Natural killer cell treated with Interleukin-12 subunit alpha and Interleukin-12 subunit beta and Interleukin-15 and Interleukin-18, amount 100 ng/mL, for 72 hours (primary cell): Measurements from ENCODE around the gene NUP42. TPM values are rescaled to one million over a fixed set of nuclear protein-coding genes. Genes with fewer than 3 reads are reported as not detected.
"Not testable (repeated sequence)": the region's sequence is repeated elsewhere in the genome, so short reads cannot be mapped to it uniquely, and the experiment has no call there.

Source experiments
- ATAC-seq, 2 donors: fragments of 150-1000 bp; cut with Tn5 transposase in 1 of 2; sonication (Bioruptor Pico), chemical (Tn5 transposase) in 1 of 2; 2 replicates each; pipeline ENCODE4 v1.10.0; 2021
- DNase-seq: peaks from one replicate; pipeline ENCODE4 v3.0.0; 2022; ENCODE audit warnings: low spot score
- H3K27ac Mint-ChIP-seq, 2 donors: 1 replicate in 1 of 2; 2 replicates in 1 of 2; pipeline ENCODE4 v1.8.0; 2022; ENCODE audit warnings: mixed read lengths in 2 of 2, mild to moderate bottlenecking in 1 of 2, moderate library complexity in 1 of 2
- H3K27me3 Mint-ChIP-seq, 2 donors: 1 replicate in 1 of 2; 2 replicates in 1 of 2; pipeline ENCODE4 v1.8.0; 2022; ENCODE audit warnings: mixed read lengths in 2 of 2
- H3K36me3 Mint-ChIP-seq: one replicate; pipeline ENCODE4 v1.8.0; 2022; ENCODE audit warnings: mixed read lengths
- H3K4me1 Mint-ChIP-seq, 2 donors: 1 replicate in 1 of 2; 2 replicates in 1 of 2; pipeline ENCODE4 v1.8.0; 2022; ENCODE audit warnings: low read depth in 2 of 2, mixed read lengths in 2 of 2, mild to moderate bottlenecking in 1 of 2
- H3K4me3 Mint-ChIP-seq: one replicate; pipeline ENCODE4 v1.8.0; 2022; ENCODE audit warnings: mixed read lengths
- H3K9me3 Mint-ChIP-seq: 2 replicates; pipeline ENCODE4 v1.8.0; 2022; ENCODE audit warnings: mixed read lengths
- total RNA-seq, 2 donors: library from RNA; stranded (reverse); gene quantifications; one replicate each; pipeline ENCODE4 v1.2.3, GENCODE V29; 2022

The NUP42 gene
- total RNA-seq, 2 donors from 2014 or later: 41.2 to 86.2 TPM

DNA sequence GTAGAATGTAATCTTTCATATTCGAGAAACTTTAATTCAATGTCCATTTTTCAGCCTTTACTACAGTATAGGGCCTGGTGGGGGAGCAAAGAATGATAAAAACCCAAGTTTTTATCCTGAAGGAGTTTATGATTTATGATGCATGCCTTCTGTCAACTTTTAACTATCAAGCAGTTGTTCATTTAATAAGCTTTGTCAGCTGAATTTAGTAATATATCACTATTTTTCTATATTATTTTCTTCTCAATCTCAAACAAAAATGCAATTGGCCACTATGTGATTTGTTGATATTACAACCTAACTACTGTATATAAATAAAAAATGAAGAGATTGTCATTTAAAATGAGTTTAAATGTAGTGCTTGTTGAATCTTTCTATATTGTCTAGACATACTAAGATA lies 2.4 kb downstream of the NUP42 start:
- DNase-seq (no peak), ATAC-seq (no peak)
- H3K4me1 Mint-ChIP-seq: peaks cover 16 to 27% of the 10 kb centered on the region in 2 donors
- peak overlapping the region; percentile 96 to 97 for H3K27ac Mint-ChIP-seq
- H3K27me3 Mint-ChIP-seq: no peaks in the 10 kb centered on the region
- no peaks in the 10 kb centered on the region for H3K36me3 Mint-ChIP-seq
- H3K9me3 Mint-ChIP-seq: no peaks in the 10 kb centered on the region
- peak overlapping the region; percentile 97 for H3K4me3 Mint-ChIP-seq

GRCh38 chr7:23184709-23185359 lies 3.0 kb downstream of the NUP42 start:
- H3K9me3 Mint-ChIP-seq: no peaks in the 10 kb centered on the region
- H3K4me1 Mint-ChIP-seq: peaks cover 16 to 27% of the 10 kb centered on the region in 2 donors
- H3K27ac Mint-ChIP-seq: peak overlapping the region in 1 of 2 donors; percentile 97
- no peak overlapping the region for H3K4me3 Mint-ChIP-seq
- H3K27me3 Mint-ChIP-seq: no peaks in the 10 kb centered on the region
- ATAC-seq (no peak), DNase-seq (no peak)
- no peaks in the 10 kb centered on the region for H3K36me3 Mint-ChIP-seq

DNA sequence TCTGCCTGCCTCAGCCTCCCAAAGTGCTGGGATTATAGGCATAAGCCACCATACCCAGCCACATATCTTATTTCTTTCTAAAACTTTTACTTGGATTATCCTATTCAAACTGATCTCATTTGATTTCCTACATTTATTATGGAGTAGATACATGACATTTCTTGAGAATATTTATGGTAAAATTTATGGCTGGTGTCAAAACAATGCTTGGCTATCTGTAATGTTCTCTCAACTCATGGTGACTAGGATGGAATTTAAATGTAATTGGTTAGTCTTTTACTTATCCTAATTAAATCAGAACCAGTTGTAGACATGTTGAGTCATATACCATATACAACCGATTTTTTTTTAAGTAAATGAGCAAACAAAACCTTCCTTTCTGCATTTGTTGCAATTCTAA lies 4.1 kb downstream of the NUP42 start:
- Mint-ChIP-seq H3K4me3 (no peak overlapping the region), H3K27me3 (no peaks in the 10 kb centered on the region), H3K9me3 (no peaks in the 10 kb centered on the region), H3K27ac (no peak overlapping the region), H3K36me3 (peaks cover 3% of the 10 kb centered on the region), H3K4me1 (peaks cover 14 to 26% of the 10 kb centered on the region in 2 donors)
- ATAC-seq (no peak), DNase-seq (no peak)

DNA sequence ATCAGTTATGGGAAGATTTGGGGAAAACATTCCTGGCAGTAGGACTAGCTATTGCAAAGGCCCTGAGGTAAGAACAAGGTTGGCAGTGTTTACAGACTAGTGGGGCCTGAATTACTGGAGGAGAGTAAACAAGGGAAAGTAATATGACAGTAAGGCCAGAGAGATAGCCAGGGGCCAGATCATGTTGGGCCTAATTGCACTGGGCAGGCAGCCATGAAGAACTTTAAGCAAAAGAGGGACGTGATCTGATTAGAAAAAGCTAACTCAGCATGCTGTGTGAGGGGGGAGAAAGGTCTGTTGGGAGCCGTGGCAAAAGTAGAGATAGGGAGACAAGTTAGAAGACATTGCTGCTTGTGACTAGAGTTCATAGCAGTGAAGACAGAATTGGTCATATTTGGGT lies 9.2 kb downstream of the NUP42 start:
- ATAC-seq (no peak), DNase-seq (no peak)
- Mint-ChIP-seq H3K36me3 (peaks cover 12% of the 10 kb centered on the region), H3K4me3 (no peak overlapping the region), H3K27ac (no peak overlapping the region), H3K27me3 (no peaks in the 10 kb centered on the region), H3K9me3 (no peaks in the 10 kb centered on the region), H3K4me1 (peaks cover 6 to 7% of the 10 kb centered on the region in 2 donors)

- H3K36me3 Mint-ChIP-seq: peaks cover 18% of the 10 kb centered on the region
- H3K4me3 Mint-ChIP-seq, H3K27me3 Mint-ChIP-seq, ATAC-seq, H3K9me3 Mint-ChIP-seq, H3K4me1 Mint-ChIP-seq, DNase-seq, H3K27ac Mint-ChIP-seq: not testable (repeated sequence)
Observed at GRCh38 chr7:23193650-23194227, 11.9 kb downstream of the NUP42 start.

DNA sequence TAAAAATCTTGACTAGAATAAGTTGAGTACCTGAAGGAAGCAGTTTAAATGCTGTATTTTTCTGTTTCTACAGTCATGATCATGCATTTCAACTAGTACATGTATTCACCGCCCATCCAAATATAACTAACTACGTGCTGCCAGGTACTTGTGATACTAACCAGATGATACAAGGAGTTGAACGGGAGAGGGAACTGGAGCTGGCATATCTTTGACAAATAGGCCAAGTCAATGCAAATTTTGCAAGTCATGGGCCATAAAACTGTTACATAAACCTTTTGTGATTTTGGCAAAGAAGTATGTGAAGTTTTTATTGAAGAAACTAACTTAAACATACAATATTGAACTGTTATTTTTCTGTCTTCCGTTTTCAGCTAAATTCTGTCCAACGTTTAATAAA lies 14.5 kb downstream of the NUP42 start:
- Mint-ChIP-seq H3K4me1 (peaks cover under 1% of the 10 kb centered on the region in 2 donors), H3K36me3 (peaks cover 27% of the 10 kb centered on the region), H3K9me3 (no peaks in the 10 kb centered on the region), H3K27me3 (no peaks in the 10 kb centered on the region), H3K4me3 (no peak overlapping the region), H3K27ac (peak overlapping the region in 1 of 2 donors; percentile 36)
- no peak for DNase-seq
- no peak for ATAC-seq

- peaks cover 25% of the 10 kb centered on the region for H3K36me3 Mint-ChIP-seq
- not testable (repeated sequence) for ATAC-seq, H3K27me3 Mint-ChIP-seq, H3K9me3 Mint-ChIP-seq, H3K4me3 Mint-ChIP-seq, H3K4me1 Mint-ChIP-seq, DNase-seq
- peak overlapping the region in 1 of 2 donors; percentile 29 for H3K27ac Mint-ChIP-seq
Observed at GRCh38 chr7:23197745-23198144, 15.9 kb downstream of the NUP42 start.

DNA sequence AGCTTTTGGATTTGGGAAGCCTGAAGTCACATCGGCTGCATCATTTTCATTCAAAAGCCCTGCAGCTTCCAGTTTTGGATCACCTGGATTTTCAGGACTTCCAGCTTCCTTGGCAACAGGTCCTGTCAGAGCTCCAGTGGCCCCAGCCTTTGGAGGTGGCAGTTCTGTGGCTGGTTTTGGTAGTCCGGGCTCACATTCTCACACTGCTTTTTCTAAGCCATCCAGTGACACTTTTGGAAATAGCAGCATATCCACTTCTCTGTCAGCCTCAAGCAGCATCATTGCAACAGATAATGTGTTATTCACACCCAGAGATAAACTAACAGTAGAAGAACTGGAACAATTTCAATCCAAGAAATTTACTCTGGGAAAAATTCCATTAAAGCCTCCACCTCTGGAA lies 18.5 kb downstream of the NUP42 start:
- Mint-ChIP-seq H3K27me3 (peaks cover 0 to 3% of the 10 kb centered on the region in 2 donors), H3K27ac (no peak overlapping the region), H3K36me3 (peaks cover 36% of the 10 kb centered on the region), H3K4me3 (no peak overlapping the region), H3K9me3 (no peaks in the 10 kb centered on the region), H3K4me1 (no peaks in the 10 kb centered on the region)
- ATAC-seq: no peak
- DNase-seq: no peak

DNA sequence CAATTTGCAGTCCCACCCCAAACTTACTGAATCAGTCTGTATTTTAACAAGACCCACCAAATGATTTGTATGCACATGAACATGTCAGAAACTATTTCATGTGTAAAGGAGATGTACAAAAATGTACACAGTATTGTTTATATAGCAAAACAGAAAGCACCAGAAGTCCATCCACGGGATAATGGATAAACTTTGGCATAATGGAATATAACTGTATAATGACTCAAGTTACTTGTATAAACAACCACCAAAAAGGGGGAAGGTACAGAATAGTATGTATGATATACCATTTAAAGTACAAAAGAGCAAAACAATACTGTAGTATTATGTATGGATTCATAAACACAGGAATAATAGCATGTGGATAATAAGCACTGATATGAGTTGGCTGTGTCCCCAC lies 22.4 kb downstream of the NUP42 start:
- DNase-seq (no peak), ATAC-seq (no peak)
- Mint-ChIP-seq H3K36me3 (peaks cover 27% of the 10 kb centered on the region), H3K4me1 (no peaks in the 10 kb centered on the region), H3K9me3 (no peaks in the 10 kb centered on the region), H3K27ac (no peak overlapping the region), H3K27me3 (peaks cover 6 to 19% of the 10 kb centered on the region in 2 donors), H3K4me3 (no peak overlapping the region)

GRCh38 chr7:23205577-23205908 lies 23.7 kb downstream of the NUP42 start:
- no peak for DNase-seq
- no peak for ATAC-seq
- Mint-ChIP-seq H3K9me3 (no peaks in the 10 kb centered on the region), H3K27ac (no peak overlapping the region), H3K4me1 (no peaks in the 10 kb centered on the region), H3K4me3 (no peak overlapping the region), H3K36me3 (peaks cover 20% of the 10 kb centered on the region), H3K27me3 (peaks cover 6 to 19% of the 10 kb centered on the region in 2 donors)

DNA sequence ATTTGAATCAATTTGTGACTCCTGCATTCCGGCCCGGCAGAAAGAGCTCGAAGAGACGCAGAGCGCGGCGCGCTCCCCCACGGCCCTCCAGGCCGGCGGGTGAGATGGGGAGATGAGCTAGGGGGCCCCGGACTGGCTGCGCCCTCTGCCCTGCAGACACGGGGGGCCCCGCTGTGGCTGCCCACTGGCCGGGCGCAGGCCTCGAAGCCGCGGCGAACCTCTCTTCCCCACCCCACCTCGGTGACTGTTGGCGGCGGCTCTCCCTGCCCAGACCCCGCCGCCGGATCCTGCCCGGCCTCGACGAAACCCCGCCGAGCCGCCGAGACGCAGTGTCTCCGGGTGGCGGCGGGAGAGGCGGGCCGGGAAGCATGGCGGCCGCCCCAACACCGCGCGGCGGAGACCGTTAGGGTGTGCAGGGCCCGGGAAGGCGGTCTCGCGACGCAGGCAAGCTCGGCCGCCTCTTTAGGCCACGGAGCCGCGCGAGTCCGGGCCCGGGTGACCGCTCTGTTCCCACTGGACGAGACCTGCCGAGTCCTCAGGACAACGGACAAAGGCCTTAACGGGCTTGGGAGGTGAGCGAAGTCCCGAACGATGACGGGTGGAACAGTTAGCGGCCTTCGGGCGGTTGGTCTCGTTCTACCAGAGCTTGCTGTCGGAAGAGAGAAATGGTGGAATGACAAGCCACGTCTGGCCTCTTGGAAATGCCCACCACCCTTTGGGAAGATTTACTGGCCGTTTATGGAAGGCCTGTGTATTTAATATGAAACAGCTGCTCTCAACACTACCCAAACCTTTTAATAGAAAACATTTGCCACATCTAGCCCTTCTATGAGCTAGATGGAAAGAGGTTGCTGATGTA lies 24.3 kb downstream of the NUP42 start:
- Mint-ChIP-seq H3K4me3 (no peak overlapping the region), H3K36me3 (peaks cover 17% of the 10 kb centered on the region), H3K27ac (no peak overlapping the region), H3K4me1 (no peaks in the 10 kb centered on the region), H3K9me3 (no peaks in the 10 kb centered on the region), H3K27me3 (peaks cover 6 to 19% of the 10 kb centered on the region in 2 donors)
- DNase-seq (no peak), ATAC-seq (peak; percentile 56 to 66)

DNA sequence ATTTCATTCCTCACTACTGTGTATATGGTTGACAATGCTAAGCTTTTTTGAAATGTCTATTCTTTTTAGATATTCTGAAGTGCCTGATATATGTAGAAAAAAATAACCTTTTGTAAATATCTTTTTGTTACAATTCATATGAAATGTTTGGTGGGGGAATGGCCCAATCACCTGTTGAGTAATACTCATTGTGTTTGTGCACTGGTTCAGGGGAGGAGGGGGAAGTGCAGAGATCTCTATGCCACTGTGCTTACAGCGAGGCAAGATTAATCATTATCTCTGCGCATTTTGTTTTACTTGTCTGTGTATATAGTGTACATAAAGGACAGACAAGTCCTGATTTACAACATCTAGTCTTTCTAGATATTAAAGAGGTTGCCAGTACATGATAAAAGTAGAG lies 25.2 kb downstream of the NUP42 start:
- ATAC-seq: no peak
- H3K4me3 Mint-ChIP-seq: no peak overlapping the region
- H3K36me3 Mint-ChIP-seq: peaks cover 13% of the 10 kb centered on the region
- peaks cover 6 to 19% of the 10 kb centered on the region in 2 donors for H3K27me3 Mint-ChIP-seq
- H3K27ac Mint-ChIP-seq: no peak overlapping the region
- H3K4me1 Mint-ChIP-seq: no peaks in the 10 kb centered on the region
- H3K9me3 Mint-ChIP-seq: no peaks in the 10 kb centered on the region
- no peak for DNase-seq

DNA sequence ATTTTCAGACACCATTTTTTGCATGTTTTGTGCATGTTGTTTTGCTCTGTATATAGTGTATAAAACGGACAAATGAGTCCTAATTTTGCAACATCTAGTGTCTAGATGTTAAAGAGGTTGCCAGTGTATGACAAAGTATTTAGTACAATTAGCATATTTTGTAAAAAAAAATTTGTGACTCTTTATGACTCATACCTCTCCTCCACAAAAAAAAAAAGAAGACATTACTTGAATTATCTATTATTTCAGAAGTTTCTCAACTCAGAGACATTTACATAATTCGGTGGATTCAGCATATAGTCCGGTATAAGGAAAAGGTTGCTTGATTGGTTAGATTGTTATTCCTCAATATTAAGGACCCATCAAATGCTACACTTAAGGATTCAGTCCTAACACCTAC lies 26.0 kb downstream of the NUP42 start:
- ATAC-seq: no peak
- DNase-seq: no peak
- Mint-ChIP-seq H3K27ac (no peak overlapping the region), H3K36me3 (peaks cover 13% of the 10 kb centered on the region), H3K4me3 (no peak overlapping the region), H3K4me1 (no peaks in the 10 kb centered on the region), H3K9me3 (no peaks in the 10 kb centered on the region), H3K27me3 (peaks cover 6 to 26% of the 10 kb centered on the region in 2 donors)

- ATAC-seq (no peak), DNase-seq (no peak)
- peaks cover 10% of the 10 kb centered on the region for H3K36me3 Mint-ChIP-seq
- no peaks in the 10 kb centered on the region for H3K9me3 Mint-ChIP-seq
- no peaks in the 10 kb centered on the region for H3K4me1 Mint-ChIP-seq
- no peak overlapping the region for H3K4me3 Mint-ChIP-seq
- H3K27ac Mint-ChIP-seq: no peak overlapping the region
- peaks cover 6 to 26% of the 10 kb centered on the region in 2 donors for H3K27me3 Mint-ChIP-seq
Observed at GRCh38 chr7:23208316-23208715, 26.5 kb downstream of the NUP42 start.
